ENCODE measurements around the gene HOXB5. TPM values are rescaled to one million over a fixed set of nuclear protein-coding genes. Genes with fewer than 3 reads are reported as not detected.
A peak's percentile ranks its signal among the peaks of the same experiment; 100 is the strongest.

HOXB5 gene
- total RNA-seq, 2 experiments from 2014 or later, result 0.20 TPM; not detected in 1

- Mint-ChIP-seq H3K9me3 (no peaks in the 10 kb centered on the region), H3K36me3 (ENCODE audit: low read depth) (peaks cover 11% of the 10 kb centered on the region), H3K4me1 (peaks cover 39% of the 10 kb centered on the region), H3K27me3 (peaks cover 76% of the 10 kb centered on the region), H3K4me3 (peak overlapping the region; percentile 88), H3K27ac (peak overlapping the region; percentile 53)
- ChIA-PET CTCF (no interaction called here), POLR2A (no interaction called here)
- no peak for DNase-seq
Observed at GRCh38 chr17:48611213-48611612, 17.6 kb upstream of the HOXB5 start.

- CTCF ChIA-PET, result interaction anchor here (0.7 to 1.6 kb wide), 4 partner anchors 8 to 19 kb away, joined by 3 to 10 read pairs (median 4); no protein-coding TSS in a partner anchor
- Mint-ChIP-seq H3K4me1 (peaks cover 39% of the 10 kb centered on the region), H3K27ac (peak within 1 kb of the TSS; percentile 53), H3K27me3 (peaks cover 74% of the 10 kb centered on the region), H3K9me3 (no peaks in the 10 kb centered on the region), H3K36me3 (ENCODE audit: low read depth) (peaks cover 8% of the 10 kb centered on the region), H3K4me3 (peak within 1 kb of the TSS; percentile 88)
- DNase-seq, result peak; percentile 77
- POLR2A ChIA-PET, result interaction anchor here (0.8 to 1.6 kb wide), 7 partner anchors 9 to 562 kb away, joined by 3 to 10 read pairs (median 4); partner anchors contain the start of genes HOXB9 and NFE2L1
Observed at GRCh38 chr17:48610282-48611211, 17.0 kb upstream of the HOXB5 start, which contains the start of gene HOXB7. Gene HOXB7 (minus strand): TSS chr17:48611017. CDS start chr17:48610918, 99 bp downstream.

DNA sequence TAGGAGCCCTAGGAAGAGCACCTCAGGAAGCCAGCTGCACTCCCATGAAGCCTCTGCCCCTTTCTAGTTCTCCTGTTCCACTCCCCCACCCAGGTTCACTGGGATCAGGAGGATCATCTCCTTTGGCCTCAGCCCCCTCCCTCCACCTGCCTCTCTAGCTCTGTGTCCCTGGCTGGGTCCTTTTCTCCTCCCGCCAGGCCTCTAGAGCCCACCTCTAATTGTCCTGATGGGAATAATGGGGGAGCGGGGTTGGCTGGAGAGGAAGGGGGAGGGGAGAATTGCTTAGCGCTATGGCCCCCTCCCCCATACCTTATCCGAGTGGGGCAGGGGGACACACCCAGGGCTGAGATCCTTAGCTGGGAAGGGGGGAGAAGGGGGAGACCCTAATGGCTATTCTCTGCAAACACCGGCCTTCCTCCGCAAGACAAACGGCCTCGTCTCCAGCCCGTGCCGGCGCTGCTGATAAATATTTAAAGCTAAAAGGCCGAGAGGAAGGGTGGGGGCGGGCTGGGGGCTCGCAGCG lies 16.2 kb upstream of the HOXB5 start:
- peak overlapping the region; percentile 88 for H3K4me3 Mint-ChIP-seq
- no peak overlapping the region for H3K27ac Mint-ChIP-seq
- ChIA-PET CTCF (interaction anchor here (0.7 to 1.6 kb wide), 4 partner anchors 8 to 20 kb away, joined by 3 to 10 read pairs (median 4); no protein-coding TSS in a partner anchor), POLR2A (interaction anchor here (0.8 to 1.7 kb wide), 9 partner anchors 8 to 562 kb away, joined by 3 to 10 read pairs (median 4); partner anchors contain the start of genes HOXB5, HOXB9 and NFE2L1)
- peaks cover 38% of the 10 kb centered on the region for H3K4me1 Mint-ChIP-seq
- H3K27me3 Mint-ChIP-seq, result peaks cover 75% of the 10 kb centered on the region
- DNase-seq, result no peak
- H3K36me3 Mint-ChIP-seq (ENCODE audit: low read depth), result peaks cover 8% of the 10 kb centered on the region
- H3K9me3 Mint-ChIP-seq, result no peaks in the 10 kb centered on the region

- Mint-ChIP-seq H3K36me3 (ENCODE audit: low read depth) (peaks cover 8% of the 10 kb centered on the region), H3K27ac (no peak overlapping the region), H3K4me3 (peak overlapping the region; percentile 88), H3K9me3 (no peaks in the 10 kb centered on the region), H3K27me3 (peaks cover 76% of the 10 kb centered on the region), H3K4me1 (peaks cover 38% of the 10 kb centered on the region)
- ChIA-PET POLR2A (interaction anchor here (1.1 to 1.7 kb wide), 6 partner anchors 10 to 142 kb away, joined by 3 to 4 read pairs (median 4); partner anchors contain the start of gene HOXB5), CTCF (interaction anchor here (0.7 to 1.6 kb wide), 3 partner anchors 9 to 584 kb away, joined by 4 to 10 read pairs (median 5); no protein-coding TSS in a partner anchor)
- no peak for DNase-seq
Observed at GRCh38 chr17:48609033-48609432, 15.5 kb upstream of the HOXB5 start.

- Mint-ChIP-seq H3K27ac (no peak overlapping the region), H3K9me3 (no peaks in the 10 kb centered on the region), H3K4me3 (no peak overlapping the region), H3K36me3 (ENCODE audit: low read depth) (peaks cover 8% of the 10 kb centered on the region), H3K4me1 (peaks cover 36% of the 10 kb centered on the region), H3K27me3 (peaks cover 77% of the 10 kb centered on the region)
- ChIA-PET POLR2A (interaction anchor here (1.3 to 1.7 kb wide), 4 partner anchors 10 to 28 kb away, joined by 3 to 4 read pairs (median 4); partner anchors contain the start of gene HOXB5), CTCF (interaction anchor here (0.7 to 2.1 kb wide), 3 partner anchors 15 to 583 kb away, joined by 4 to 8 read pairs (median 5); partner anchors contain the start of gene HOXB5)
- no peak for DNase-seq
Observed at GRCh38 chr17:48608494-48608834, 14.9 kb upstream of the HOXB5 start.

GRCh38 chr17:48606892-48607614 lies 13.5 kb upstream of the HOXB5 start:
- H3K36me3 Mint-ChIP-seq (ENCODE audit: low read depth), result peaks cover 5% of the 10 kb centered on the region
- DNase-seq, result no peak
- H3K27me3 Mint-ChIP-seq, result peaks cover 80% of the 10 kb centered on the region
- ChIA-PET POLR2A (interaction anchor here (1.3 kb wide), 1 partner anchor 9 kb away, joined by 5 read pairs; no protein-coding TSS in a partner anchor), CTCF (interaction anchor here (0.6 to 2.1 kb wide), 4 partner anchors 10 to 271 kb away, joined by 3 to 8 read pairs (median 4); partner anchors contain the start of gene HOXB5)
- no peaks in the 10 kb centered on the region for H3K9me3 Mint-ChIP-seq
- H3K4me1 Mint-ChIP-seq, result peaks cover 39% of the 10 kb centered on the region
- no peak overlapping the region for H3K4me3 Mint-ChIP-seq
- no peak overlapping the region for H3K27ac Mint-ChIP-seq

DNA sequence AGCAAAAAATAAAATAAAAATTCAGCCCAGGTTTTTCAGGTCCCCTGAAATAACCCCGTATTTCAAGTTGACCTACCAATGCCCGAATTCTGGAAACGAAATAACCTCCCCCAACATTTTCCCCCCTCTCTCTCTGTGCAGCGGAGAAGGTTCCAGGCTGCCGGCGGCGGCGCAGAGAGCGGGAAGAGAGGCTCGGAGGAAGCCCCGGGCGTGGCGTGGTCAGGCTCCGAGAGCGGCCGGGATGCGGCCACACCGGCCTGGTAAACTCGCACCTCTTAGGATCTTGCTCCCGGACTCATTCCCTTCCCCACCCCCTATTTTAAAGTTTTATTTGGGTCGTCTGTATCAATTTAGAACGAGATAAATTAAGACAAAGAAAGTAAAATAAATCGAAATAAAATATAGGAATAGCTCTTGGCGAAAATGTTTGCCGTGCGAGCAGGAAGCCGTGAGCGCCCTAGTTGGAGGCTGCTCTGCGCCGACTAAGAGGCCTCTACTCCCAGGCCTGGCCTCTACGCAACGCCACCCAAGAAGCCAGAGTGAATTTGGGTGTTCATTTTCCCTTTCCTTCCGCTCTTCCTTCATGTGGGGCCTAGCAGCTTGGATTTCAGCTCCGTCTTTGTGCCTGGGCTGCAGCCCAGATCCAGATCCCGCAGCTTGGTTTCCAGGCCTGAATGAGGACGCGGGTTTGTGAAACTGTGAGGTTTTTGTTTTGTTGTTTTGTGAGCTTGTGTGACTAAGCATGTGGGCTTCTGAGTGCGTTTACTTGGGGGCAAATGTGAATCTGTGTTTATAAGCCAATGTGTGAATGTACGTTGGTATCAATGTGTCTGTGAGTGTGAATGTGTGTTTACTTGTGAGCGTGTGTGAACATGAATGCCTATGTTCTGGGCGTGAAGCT lies 12.7 kb upstream of the HOXB5 start:
- peaks cover 40% of the 10 kb centered on the region for H3K4me1 Mint-ChIP-seq
- no peak overlapping the region for H3K4me3 Mint-ChIP-seq
- no peak for DNase-seq
- H3K36me3 Mint-ChIP-seq (ENCODE audit: low read depth), result peaks cover 5% of the 10 kb centered on the region
- H3K9me3 Mint-ChIP-seq, result no peaks in the 10 kb centered on the region
- H3K27me3 Mint-ChIP-seq, result peaks cover 82% of the 10 kb centered on the region
- CTCF ChIA-PET, result interaction anchor here (1.0 to 2.1 kb wide), 3 partner anchors 13 to 270 kb away, joined by 3 to 8 read pairs (median 5); partner anchors contain the start of gene HOXB5
- no peak overlapping the region for H3K27ac Mint-ChIP-seq
- POLR2A ChIA-PET, result interaction anchor here (1.3 kb wide), 1 partner anchor 10 kb away, joined by 5 read pairs; no protein-coding TSS in a partner anchor

- CTCF ChIA-PET, result interaction anchor here (0.6 kb wide), 1 partner anchor 474 kb away, joined by 3 read pairs; no protein-coding TSS in a partner anchor
Observed at GRCh38 chr17:48605409-48605919, 11.9 kb upstream of the HOXB5 start.

GRCh38 chr17:48604770-48605329 lies 11.3 kb upstream of the HOXB5 start, which contains the start of gene HOXB6:
Gene HOXB6 (minus strand): TSS chr17:48604986. CDS start chr17:48598150, 6,836 bp downstream.
- Mint-ChIP-seq H3K36me3 (ENCODE audit: low read depth) (peaks cover 2% of the 10 kb centered on the region), H3K4me1 (peaks cover 33% of the 10 kb centered on the region), H3K27ac (no peak within 1 kb of the TSS), H3K27me3 (peaks cover 91% of the 10 kb centered on the region), H3K4me3 (no peak within 1 kb of the TSS), H3K9me3 (no peaks in the 10 kb centered on the region)
- CTCF ChIA-PET, result interaction anchor here (0.6 to 0.7 kb wide), 2 partner anchors 153 to 473 kb away, joined by 3 to 4 read pairs; no protein-coding TSS in a partner anchor
- DNase-seq, result no peak
- POLR2A ChIA-PET, result no interaction called here

More at GRCh38 chr17:48605409-48605919, 11.9 kb upstream of the HOXB5 start:
- POLR2A ChIA-PET, result no interaction called here
- peaks cover 34% of the 10 kb centered on the region for H3K4me1 Mint-ChIP-seq
- peaks cover 85% of the 10 kb centered on the region for H3K27me3 Mint-ChIP-seq
- H3K36me3 Mint-ChIP-seq (ENCODE audit: low read depth), result peaks cover 2% of the 10 kb centered on the region
- H3K9me3 Mint-ChIP-seq, result no peaks in the 10 kb centered on the region
- no peak for DNase-seq
- H3K4me3 Mint-ChIP-seq, result no peak overlapping the region
- no peak overlapping the region for H3K27ac Mint-ChIP-seq

GRCh38 chr17:48603959-48604769 lies 10.6 kb upstream of the HOXB5 start:
- Mint-ChIP-seq H3K4me3 (no peak overlapping the region), H3K36me3 (ENCODE audit: low read depth) (peaks cover 2% of the 10 kb centered on the region), H3K4me1 (peaks cover 31% of the 10 kb centered on the region), H3K27ac (no peak overlapping the region), H3K9me3 (no peaks in the 10 kb centered on the region), H3K27me3 (peaks cover 92% of the 10 kb centered on the region)
- POLR2A ChIA-PET, result interaction anchor here (0.6 kb wide), 1 partner anchor 11 kb away, joined by 3 read pairs; the partner anchor contains the start of gene HOXB8
- CTCF ChIA-PET, result interaction anchor here (0.7 kb wide), 1 partner anchor 152 kb away, joined by 4 read pairs; no protein-coding TSS in a partner anchor
- DNase-seq, result no peak

Data from activated CD4-positive, alpha-beta memory T cell treated with anti-CD3 and anti-CD28 coated beads, Interleukin-2, amount 10 ng/mL, durations not matched to agents 7 days and 5 days (primary cell).